ENCODE results near the gene CYSRT1. TPM values are rescaled to one million over a fixed set of nuclear protein-coding genes. Genes with fewer than 3 reads are reported as not detected.

The CYSRT1 gene
- total RNA-seq, result 0.51 and 0.66 TPM in 2 replicates
- polyA plus RNA-seq, result 0.19 and 0.25 TPM in 2 replicates
- 0.33 and 0.78 TPM in 2 replicates for polyA plus RNA-seq (2012)
- not detected in 2 replicates for polyA minus RNA-seq (ENCODE audit: low replicate concordance)

GRCh38 chr9:137224830-137225694 lies at the start of gene CYSRT1:
CYSRT1 (plus strand) TSS chr9:137225174; CDS start chr9:137225622, 448 bp downstream.
- peaks cover 3% of the 10 kb centered on the region for H3K4me1 ChIP-seq (ENCODE audit: control insufficient read depth, extremely low read depth, insufficient read depth, low read length)
- no peaks in the 10 kb centered on the region for H4K20me1 ChIP-seq (ENCODE audit: control insufficient read depth, extremely low read depth, insufficient read depth, low read length)
- H3K27me3 ChIP-seq (ENCODE audit: control insufficient read depth, insufficient read depth, low read length), result no peaks in the 10 kb centered on the region
- DNase-seq (ENCODE audit: low read depth in 2 of 2), result no peak
- TF ChIP-seq EZH2 (IDR thresholded peaks at IDR 0.05; ENCODE audit: low read length, missing control alignments) (no peak), CTCF (conservative IDR thresholded peaks at IDR 0.05 in 1 of 2, IDR thresholded peaks at IDR 0.05 in 1 of 2; ENCODE audit: low read depth in 1 of 2, low read length in 2 of 2) (no peak)
- H3K36me3 ChIP-seq (ENCODE audit: control insufficient read depth, insufficient read depth, low read length), result no peaks in the 10 kb centered on the region
- no peak within 1 kb of the TSS for H2AFZ ChIP-seq (ENCODE audit: low read length)
- peak within 1 kb of the TSS; percentile 77 for H3K9ac ChIP-seq (ENCODE audit: insufficient read depth, low read length)
- no peaks in the 10 kb centered on the region for H3K79me2 ChIP-seq (ENCODE audit: control insufficient read depth, insufficient read depth, low read length)
- peak within 1 kb of the TSS; percentile 58 to 81 (median 62) for H3K4me3 ChIP-seq (replicated peaks in 1 of 4; ENCODE audit: control extremely low read depth in 1 of 4, insufficient read depth in 1 of 4, low read depth in 3 of 4, low read length in 4 of 4)
- no peaks in the 10 kb centered on the region for H3K9me3 ChIP-seq (ENCODE audit: control insufficient read depth, insufficient read depth, low read depth, low read length)
- H3K27ac ChIP-seq (ENCODE audit: insufficient read depth, low read length), result peak within 1 kb of the TSS; percentile 62
- H3K4me2 ChIP-seq (ENCODE audit: extremely low read depth, insufficient read depth, low read length), result peak within 1 kb of the TSS; percentile 73

- Histone ChIP-seq H2AFZ (ENCODE audit: low read length) (no peak overlapping the region), H3K9me3 (ENCODE audit: control insufficient read depth, insufficient read depth, low read depth, low read length) (no peaks in the 10 kb centered on the region), H3K36me3 (ENCODE audit: control insufficient read depth, insufficient read depth, low read length) (peaks cover 11% of the 10 kb centered on the region), H3K27me3 (ENCODE audit: control insufficient read depth, insufficient read depth, low read length) (peaks cover 3% of the 10 kb centered on the region), H3K4me3 (replicated peaks in 1 of 4; ENCODE audit: control extremely low read depth in 1 of 4, insufficient read depth in 1 of 4, low read depth in 3 of 4, low read length in 4 of 4) (no peak overlapping the region), H3K27ac (ENCODE audit: insufficient read depth, low read length) (no peak overlapping the region), H3K4me2 (ENCODE audit: extremely low read depth, insufficient read depth, low read length) (no peak overlapping the region), H4K20me1 (ENCODE audit: control insufficient read depth, extremely low read depth, insufficient read depth, low read length) (no peaks in the 10 kb centered on the region), H3K79me2 (ENCODE audit: control insufficient read depth, insufficient read depth, low read length) (no peaks in the 10 kb centered on the region), H3K4me1 (ENCODE audit: control insufficient read depth, extremely low read depth, insufficient read depth, low read length) (peaks cover 2% of the 10 kb centered on the region), H3K9ac (ENCODE audit: insufficient read depth, low read length) (no peak overlapping the region)
- TF ChIP-seq EZH2 (IDR thresholded peaks at IDR 0.05; ENCODE audit: low read length, missing control alignments) (peak; percentile 25), CTCF (conservative IDR thresholded peaks at IDR 0.05 in 1 of 2, IDR thresholded peaks at IDR 0.05 in 1 of 2; ENCODE audit: low read depth in 1 of 2, low read length in 2 of 2) (peak in 1 of 2 donors; percentile 19)
- no peak for DNase-seq (ENCODE audit: low read depth in 2 of 2)
Observed at GRCh38 chr9:137175345-137175961, 49.5 kb upstream of the CYSRT1 start.

Data from fibroblast of lung (primary cell).